ENCODE results near the gene BUB1B.

BUB1B gene

GRCh38 chr15:40255033-40255432 is 94.2 kb downstream of the BUB1B start:
- no peak for DNase-seq (ENCODE audit: low read depth)

- DNase-seq (ENCODE audit: low read depth) = peak; percentile 65
Measured at GRCh38 chr15:40256638-40257235, 95.9 kb downstream of the BUB1B start.

GRCh38 chr15:40257656-40258450 is 97.0 kb downstream of the BUB1B start:
- DNase-seq (ENCODE audit: low read depth) = peak; percentile 22

- no peak for DNase-seq (ENCODE audit: low read depth)
Measured at GRCh38 chr15:40258544-40258943, 97.7 kb downstream of the BUB1B start.

- DNase-seq (ENCODE audit: low read depth) = no peak
Measured at GRCh38 chr15:40259021-40259420, 98.2 kb downstream of the BUB1B start.

- DNase-seq (ENCODE audit: low read depth) = peak; percentile 88
Measured at GRCh38 chr15:40263024-40263754, 102.3 kb downstream of the BUB1B start.

- no peak for DNase-seq (ENCODE audit: low read depth)
Measured at GRCh38 chr15:40264321-40265153, 103.7 kb downstream of the BUB1B start.

GRCh38 chr15:40265355-40265754 is 104.5 kb downstream of the BUB1B start:
- DNase-seq (ENCODE audit: low read depth) = no peak

GRCh38 chr15:40265875-40266274 is 105.0 kb downstream of the BUB1B start:
- no peak for DNase-seq (ENCODE audit: low read depth)

GRCh38 chr15:40266828-40267304 is 106.0 kb downstream of the BUB1B start:
- peak; percentile 98 for DNase-seq (ENCODE audit: low read depth)

GRCh38 chr15:40267670-40268069 is 106.8 kb downstream of the BUB1B start:
- no peak for DNase-seq (ENCODE audit: low read depth)

- DNase-seq (ENCODE audit: low read depth) = no peak
Measured at GRCh38 chr15:40269604-40270003, 108.7 kb downstream of the BUB1B start.

- no peak for DNase-seq (ENCODE audit: low read depth)
Measured at GRCh38 chr15:40270246-40270995, 109.6 kb downstream of the BUB1B start.

Data from iris pigment epithelial cell (primary cell).